RWPE2 (cell line): ENCODE data around the gene RAB7B.

Source experiments
- ATAC-seq: fragments of 200-7000 bp; cut with Tn5 transposase; 3 replicates; pipeline ENCODE4 v1.9.1; 2021; ENCODE audit warnings: low read depth
- DNase-seq: peaks from one replicate; pipeline ENCODE4 v3.0.0-alpha.2; 2020; ENCODE audit warnings: low spot score
- H3K27ac ChIP-seq: fragments of 450-650 bp; 2 replicates; pipeline ENCODE4 v1.5.1; 2017; ENCODE audit warnings: mild to moderate bottlenecking; ENCODE audit not compliant: poor library complexity, severe bottlenecking
- H3K27me3 ChIP-seq: fragments of 250-450 bp; sonication (Bioruptor Pico); 2 replicates; pipeline ENCODE4 v1.5.1; 2021; ENCODE audit warnings: mild to moderate bottlenecking, moderate library complexity; ENCODE audit not compliant: insufficient read depth, poor library complexity, severe bottlenecking
- H3K36me3 ChIP-seq: fragments of 250-450 bp; sonication (Bioruptor Pico); 2 replicates; pipeline ENCODE4 v1.5.1; 2020; ENCODE audit warnings: low read depth, mild to moderate bottlenecking, moderate library complexity
- H3K4me1 ChIP-seq: fragments of 250-450 bp; sonication (Bioruptor Pico); 2 replicates; pipeline ENCODE4 v1.5.1; 2021; ENCODE audit warnings: mild to moderate bottlenecking, moderate library complexity; ENCODE audit not compliant: insufficient read depth, poor library complexity, severe bottlenecking
- H3K4me3 ChIP-seq: fragments of 250-450 bp; sonication (Bioruptor Pico); 2 replicates; pipeline ENCODE4 v1.5.1; 2021; ENCODE audit warnings: mild to moderate bottlenecking, moderate library complexity; ENCODE audit not compliant: severe bottlenecking
- H3K9me3 ChIP-seq: fragments of 250-450 bp; sonication (Bioruptor Pico); 2 replicates; pipeline ENCODE4 v1.5.1; 2021; ENCODE audit warnings: mild to moderate bottlenecking, moderate library complexity; ENCODE audit not compliant: severe bottlenecking
- CTCF ChIP-seq: fragments of 450-650 bp; IDR thresholded peaks from one replicate; pipeline ENCODE4 v1.5.1; 2017; ENCODE audit warnings: mild to moderate bottlenecking, moderate library complexity; ENCODE audit not compliant: poor library complexity, severe bottlenecking

Gene RAB7B

GRCh38 chr1:205961991-205962820 lies 41.0 kb downstream of the RAB7B start:
- H3K27me3 ChIP-seq, result no peaks in the 10 kb centered on the region
- peaks cover 20% of the 10 kb centered on the region for H3K4me1 ChIP-seq
- H3K4me3 ChIP-seq, result no peak overlapping the region
- DNase-seq (peak; percentile 80), ATAC-seq (peak; percentile 65)
- H3K9me3 ChIP-seq, result no peaks in the 10 kb centered on the region
- H3K36me3 ChIP-seq, result no peaks in the 10 kb centered on the region
- H3K27ac ChIP-seq, result peak overlapping the region; percentile 5
- no peak for TF ChIP-seq CTCF

GRCh38 chr1:205961405-205961804 lies 41.8 kb downstream of the RAB7B start:
- peaks cover 20% of the 10 kb centered on the region for H3K4me1 ChIP-seq
- H3K27ac ChIP-seq, result no peak overlapping the region
- no peak for ATAC-seq
- no peak for TF ChIP-seq CTCF
- no peaks in the 10 kb centered on the region for H3K36me3 ChIP-seq
- H3K27me3 ChIP-seq, result no peaks in the 10 kb centered on the region
- H3K4me3 ChIP-seq, result no peak overlapping the region
- no peak for DNase-seq
- no peaks in the 10 kb centered on the region for H3K9me3 ChIP-seq

GRCh38 chr1:205959789-205960188 lies 43.4 kb downstream of the RAB7B start:
- Histone ChIP-seq H3K4me1 (peaks cover 20% of the 10 kb centered on the region), H3K36me3 (no peaks in the 10 kb centered on the region), H3K27me3 (no peaks in the 10 kb centered on the region), H3K27ac (no peak overlapping the region), H3K4me3 (no peak overlapping the region), H3K9me3 (no peaks in the 10 kb centered on the region)
- DNase-seq (no peak), ATAC-seq (no peak)
- TF ChIP-seq CTCF, result no peak

GRCh38 chr1:205955499-205955898 lies 47.7 kb downstream of the RAB7B start:
- Histone ChIP-seq H3K27me3 (no peaks in the 10 kb centered on the region), H3K4me1 (peaks cover 8% of the 10 kb centered on the region), H3K36me3 (no peaks in the 10 kb centered on the region), H3K27ac (no peak overlapping the region), H3K4me3 (no peak overlapping the region), H3K9me3 (no peaks in the 10 kb centered on the region)
- no peak for DNase-seq
- no peak for ATAC-seq
- TF ChIP-seq CTCF, result no peak

GRCh38 chr1:205954819-205955404 lies 48.3 kb downstream of the RAB7B start:
- ATAC-seq, result no peak
- no peak for DNase-seq
- H3K4me3 ChIP-seq, result no peak overlapping the region
- H3K27ac ChIP-seq, result no peak overlapping the region
- H3K27me3 ChIP-seq, result no peaks in the 10 kb centered on the region
- H3K36me3 ChIP-seq, result no peaks in the 10 kb centered on the region
- H3K4me1 ChIP-seq, result peaks cover 13% of the 10 kb centered on the region
- no peak for TF ChIP-seq CTCF
- no peaks in the 10 kb centered on the region for H3K9me3 ChIP-seq
